Smooth muscle cell (in vitro differentiated cells): ENCODE results near the gene PLEKHA4. TPM values are rescaled to one million over a fixed set of nuclear protein-coding genes. Genes with fewer than 3 reads are reported as not detected.

Experiments
- DNase-seq: peaks from one replicate; lab custom pipeline; 2025; ENCODE audit not compliant: unreplicated experiment; lab: John Stamatoyannopoulos, UW
- H2AFZ ChIP-seq: fragments of 200-600 bp; sonication (generic); 2 replicates; pipeline ENCODE4 v1.6.0; 2016; ENCODE audit warnings: antibody characterized with exemption, low read depth, mild to moderate bottlenecking
- H3F3A ChIP-seq: fragments of 200-600 bp; sonication (generic); 2 replicates; pipeline ENCODE4 v1.6.0; 2017; ENCODE audit warnings: antibody characterized with exemption, low read depth
- H3K27ac ChIP-seq: fragments of 200-600 bp; sonication (generic); 2 replicates; pipeline ENCODE4 v1.5.1; 2016; ENCODE audit warnings: low read depth, mild to moderate bottlenecking
- H3K27me3 ChIP-seq: fragments of 200-600 bp; sonication (generic); 2 replicates; pipeline ENCODE4 v1.6.1; 2016; ENCODE audit warnings: low read depth, mild to moderate bottlenecking
- H3K36me3 ChIP-seq: fragments of 200-600 bp; sonication (generic); 2 replicates; pipeline ENCODE4 v1.5.1; 2016; ENCODE audit warnings: low read depth
- H3K4me1 ChIP-seq: fragments of 200-600 bp; sonication (generic); 2 replicates; pipeline ENCODE4 v1.5.1; 2016; ENCODE audit warnings: low read depth
- H3K4me2 ChIP-seq: fragments of 200-600 bp; sonication (generic); 2 replicates; pipeline ENCODE4 v1.6.0; 2016; ENCODE audit warnings: mild to moderate bottlenecking
- H3K4me3 ChIP-seq: fragments of 200-600 bp; sonication (generic); 2 replicates; pipeline ENCODE4 v1.5.1; 2016; ENCODE audit warnings: mild to moderate bottlenecking
- H3K79me2 ChIP-seq: fragments of 200-600 bp; sonication (generic); 2 replicates; pipeline ENCODE4 v1.6.0; 2016; ENCODE audit warnings: low read depth, mild to moderate bottlenecking
- H3K9ac ChIP-seq: fragments of 200-600 bp; sonication (generic); 2 replicates; pipeline ENCODE4 v1.6.0; 2016; ENCODE audit warnings: low read depth
- H3K9me3 ChIP-seq: fragments of 200-600 bp; sonication (generic); replicated peaks from 2 replicates; pipeline ENCODE4 v1.5.1; 2016; ENCODE audit warnings: low read depth
- H4K20me1 ChIP-seq: fragments of 200-600 bp; sonication (generic); 2 replicates; pipeline ENCODE4 v1.6.0; 2016; ENCODE audit warnings: low read depth
- CTCF ChIP-seq: fragments of 200-600 bp; sonication (generic); IDR thresholded peaks from 2 replicates; pipeline ENCODE4 v1.5.1; 2017; ENCODE audit warnings: borderline replicate concordance, mild to moderate bottlenecking, antibody characterized with exemption; ENCODE audit not compliant: insufficient read depth, poor library complexity, severe bottlenecking
- WGBS: methylation state at CpG from one replicate; pipeline ENCODE4 v1.1.7; 2016; ENCODE audit warnings: low lambda C conversion rate; 5-methylcytosine and 5-hydroxymethylcytosine counted together
- polyA plus RNA-seq: library from polyadenylated mRNA; unstranded; fragments of >200 nt; fragmentation: Nextera tagmentation; extraction: Ambion mirVana; gene quantifications from 2 replicates; pipeline ENCODE4 v1.2.1, GENCODE V29; 2016
- total RNA-seq: library from RNA; depleted of rRNA; stranded (reverse); fragments of >200 nt; gene quantifications from 2 replicates; pipeline ENCODE4 v1.2.3, GENCODE V29; 2014

Gene PLEKHA4
- total and polyA plus RNA-seq, 2 experiments from 2014 or later = 4.4 to 39.2 TPM

- Histone ChIP-seq H3K4me2 (no peak overlapping the region), H3K27me3 (no peaks in the 10 kb centered on the region), H2AFZ (no peak overlapping the region), H3K4me1 (no peaks in the 10 kb centered on the region), H3K79me2 (no peaks in the 10 kb centered on the region), H3K9ac (no peak overlapping the region), H3F3A (peaks cover 5% of the 10 kb centered on the region), H3K27ac (no peak overlapping the region), H3K36me3 (no peaks in the 10 kb centered on the region), H3K9me3 (no peaks in the 10 kb centered on the region), H4K20me1 (no peaks in the 10 kb centered on the region), H3K4me3 (no peak overlapping the region)
- no peak for DNase-seq
- no peak for TF ChIP-seq CTCF
- WGBS = 96% methylated on average over 15 of the region's 16 CpGs
Observed at GRCh38 chr19:48841047-48841446, 27.4 kb downstream of the PLEKHA4 start.

- H3K4me3 ChIP-seq = no peak overlapping the region
- H3K27me3 ChIP-seq = no peaks in the 10 kb centered on the region
- DNase-seq = no peak
- TF ChIP-seq CTCF = no peak
- no peaks in the 10 kb centered on the region for H3K79me2 ChIP-seq
- peak overlapping the region; percentile 87 for H3K4me2 ChIP-seq
- H3K9ac ChIP-seq = no peak overlapping the region
- no peaks in the 10 kb centered on the region for H4K20me1 ChIP-seq
- H3K9me3 ChIP-seq = no peaks in the 10 kb centered on the region
- 71% methylated on average over 5 of the region's 9 CpGs for WGBS
- H3K27ac ChIP-seq = peak overlapping the region; percentile 64
- no peak overlapping the region for H2AFZ ChIP-seq
- no peaks in the 10 kb centered on the region for H3K4me1 ChIP-seq
- H3F3A ChIP-seq = peaks cover 5% of the 10 kb centered on the region
- peaks cover 4% of the 10 kb centered on the region for H3K36me3 ChIP-seq
Observed at GRCh38 chr19:48837687-48838086, 30.7 kb downstream of the PLEKHA4 start.

- peak overlapping the region; percentile 62 for H3K9ac ChIP-seq
Observed at GRCh38 chr19:48837051-48837524, 31.3 kb downstream of the PLEKHA4 start.

More at GRCh38 chr19:48837051-48837524, 31.3 kb downstream of the PLEKHA4 start:
- Histone ChIP-seq H4K20me1 (no peaks in the 10 kb centered on the region), H3K4me3 (peak overlapping the region; percentile 64), H3K9me3 (no peaks in the 10 kb centered on the region), H3K79me2 (no peaks in the 10 kb centered on the region), H3K36me3 (peaks cover 4% of the 10 kb centered on the region), H3K4me2 (peak overlapping the region; percentile 87), H3K4me1 (no peaks in the 10 kb centered on the region), H3F3A (peaks cover 5% of the 10 kb centered on the region), H3K27ac (peak overlapping the region; percentile 64), H2AFZ (peak overlapping the region; percentile 22), H3K27me3 (no peaks in the 10 kb centered on the region)
- no peak for TF ChIP-seq CTCF
- WGBS = under 1% methylated on average over 29 of the region's 29 CpGs
- peak; percentile 67 for DNase-seq
